Renal cortical epithelial cell (primary cell): ENCODE results near the gene DPY19L2. TPM values are rescaled to one million over a fixed set of nuclear protein-coding genes. Genes with fewer than 3 reads are reported as not detected.
"Not testable (repeated sequence)": the region's sequence is repeated elsewhere in the genome, so short reads cannot be mapped to it uniquely, and the experiment has no call there.

ENCODE experiments used
- DNase-seq: peaks from one replicate; pipeline ENCODE4 v3.0.0-alpha.2; 2011; ENCODE audit warnings: low read depth
- total RNA-seq: library from RNA; depleted of rRNA; stranded (reverse); fragments of >200 nt; gene quantifications from 2 replicates; pipeline ENCODE4 v1.2.3, GENCODE V29; 2014

Gene DPY19L2
- total RNA-seq, 1 donor from 2014 or later: 20.8 TPM

- DNase-seq: not testable (repeated sequence)
Measured at GRCh38 chr12:63663005-63663404, 5.3 kb downstream of the DPY19L2 start.

- DNase-seq: peak; percentile 16
Measured at GRCh38 chr12:63658501-63658900, 9.8 kb downstream of the DPY19L2 start.

GRCh38 chr12:63656407-63656806 is 11.9 kb downstream of the DPY19L2 start:
- not testable (repeated sequence) for DNase-seq

- not testable (repeated sequence) for DNase-seq
Measured at GRCh38 chr12:63655543-63656257, 12.6 kb downstream of the DPY19L2 start.

- not testable (repeated sequence) for DNase-seq
Measured at GRCh38 chr12:63654481-63654880, 13.8 kb downstream of the DPY19L2 start.

GRCh38 chr12:63649517-63649916 is 18.8 kb downstream of the DPY19L2 start:
- peak; percentile 28 for DNase-seq

- DNase-seq: not testable (repeated sequence)
Measured at GRCh38 chr12:63643381-63644140, 24.7 kb downstream of the DPY19L2 start.

- DNase-seq: not testable (repeated sequence)
Measured at GRCh38 chr12:63624258-63624657, 44.0 kb downstream of the DPY19L2 start.

- DNase-seq: not testable (repeated sequence)
Measured at GRCh38 chr12:63615544-63615943, 52.7 kb downstream of the DPY19L2 start.

GRCh38 chr12:63611285-63611684 is 57.0 kb downstream of the DPY19L2 start:
- DNase-seq: not testable (repeated sequence)

GRCh38 chr12:63609281-63609680 is 59.0 kb downstream of the DPY19L2 start:
- DNase-seq: not testable (repeated sequence)

- not testable (repeated sequence) for DNase-seq
Measured at GRCh38 chr12:63604985-63605384, 63.3 kb downstream of the DPY19L2 start.

- DNase-seq: peak; percentile 22
Measured at GRCh38 chr12:63594828-63595227, 73.5 kb downstream of the DPY19L2 start.

GRCh38 chr12:63584426-63584825 is 83.9 kb downstream of the DPY19L2 start:
- DNase-seq: peak; percentile 22

- DNase-seq: not testable (repeated sequence)
Measured at GRCh38 chr12:63583289-63583688, 85.0 kb downstream of the DPY19L2 start.

GRCh38 chr12:63577631-63578030 is 90.7 kb downstream of the DPY19L2 start:
- DNase-seq: not testable (repeated sequence)

GRCh38 chr12:63572038-63572437 is 96.3 kb downstream of the DPY19L2 start:
- not testable (repeated sequence) for DNase-seq

GRCh38 chr12:63558445-63558844 is 109.8 kb downstream of the DPY19L2 start:
- DNase-seq: not testable (repeated sequence)

GRCh38 chr12:63551397-63551796 is 116.9 kb downstream of the DPY19L2 start:
- DNase-seq: not testable (repeated sequence)

GRCh38 chr12:63549034-63549433 is 119.3 kb downstream of the DPY19L2 start:
- DNase-seq: not testable (repeated sequence)

GRCh38 chr12:63545298-63545916 is 122.9 kb downstream of the DPY19L2 start:
- not testable (repeated sequence) for DNase-seq

- not testable (repeated sequence) for DNase-seq
Measured at GRCh38 chr12:63538656-63539055, 129.6 kb downstream of the DPY19L2 start.
